GM18873 (cell line): ENCODE results near the gene PXDC1.
"Not testable (repeated sequence)": the region's sequence is repeated elsewhere in the genome, so short reads cannot be mapped to it uniquely, and the experiment has no call there.

Experiments
- ATAC-seq: cut with Tn5 transposase; IDR thresholded peaks from one replicate; pipeline ENCODE4 v1.9.1; 2021; ENCODE audit warnings: mild to moderate bottlenecking, moderate library complexity, moderate number of reproducible peaks; ENCODE audit not compliant: unreplicated experiment, low FRiP score

The PXDC1 gene

DNA sequence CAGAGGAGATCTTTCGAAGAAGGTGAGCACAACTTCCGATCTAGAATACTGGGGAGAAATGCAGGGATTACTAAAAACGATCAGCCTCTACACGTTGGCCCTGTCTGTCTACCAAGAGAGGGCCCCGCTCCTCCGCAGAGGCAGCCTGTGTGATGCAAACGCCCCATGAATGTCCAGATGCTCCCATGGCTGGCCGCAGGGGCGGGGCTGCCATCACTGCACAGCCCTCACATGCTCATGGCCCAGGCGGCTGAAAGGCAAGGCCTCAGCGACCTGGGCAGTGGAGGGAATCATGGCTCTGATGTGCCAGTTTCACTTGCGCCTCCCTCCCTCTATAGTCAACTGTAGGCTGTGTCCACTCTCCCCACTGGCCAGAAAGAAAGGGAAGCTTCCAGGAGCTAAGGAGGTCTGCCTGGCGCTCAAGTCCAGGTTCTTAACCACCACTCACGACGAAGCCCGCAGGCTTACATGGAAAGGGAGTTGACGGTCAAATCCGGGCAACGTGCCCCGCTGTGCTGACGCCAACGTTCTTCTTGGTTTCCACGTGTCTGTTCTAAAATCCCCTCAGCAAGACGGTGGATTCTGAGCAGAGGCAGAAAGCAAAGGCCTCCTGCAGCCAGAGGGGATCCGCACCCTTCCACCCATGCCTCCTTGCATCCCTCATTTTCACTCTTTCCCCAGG lies 14.2 kb downstream of the PXDC1 start:
- no peak for ATAC-seq

DNA sequence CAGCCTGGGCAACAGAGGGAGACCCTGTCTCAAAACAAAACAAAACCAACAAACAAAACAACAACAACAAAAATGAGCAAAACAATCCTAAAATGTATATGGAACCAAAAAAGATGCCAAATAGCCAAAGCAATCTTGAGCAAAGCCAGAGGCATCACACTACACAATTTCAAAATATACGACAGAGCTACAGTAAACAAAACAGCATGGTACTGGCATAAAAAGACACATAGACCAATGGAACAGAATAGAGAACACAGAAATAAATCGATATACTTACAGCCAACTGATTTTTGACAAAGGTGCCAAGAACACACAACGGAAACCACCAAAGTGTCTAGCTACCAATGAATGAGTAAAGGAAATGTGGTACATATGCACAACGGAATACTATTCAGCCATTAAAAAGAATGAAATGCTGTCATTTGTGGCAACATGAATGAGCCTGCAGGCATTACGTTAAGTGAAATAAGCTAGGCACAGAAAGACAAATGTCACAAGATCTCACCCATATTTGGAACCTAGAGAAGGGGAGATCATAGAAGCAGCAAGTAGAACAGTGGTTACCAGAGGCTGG lies 16.4 kb downstream of the PXDC1 start:
- ATAC-seq: no peak

DNA sequence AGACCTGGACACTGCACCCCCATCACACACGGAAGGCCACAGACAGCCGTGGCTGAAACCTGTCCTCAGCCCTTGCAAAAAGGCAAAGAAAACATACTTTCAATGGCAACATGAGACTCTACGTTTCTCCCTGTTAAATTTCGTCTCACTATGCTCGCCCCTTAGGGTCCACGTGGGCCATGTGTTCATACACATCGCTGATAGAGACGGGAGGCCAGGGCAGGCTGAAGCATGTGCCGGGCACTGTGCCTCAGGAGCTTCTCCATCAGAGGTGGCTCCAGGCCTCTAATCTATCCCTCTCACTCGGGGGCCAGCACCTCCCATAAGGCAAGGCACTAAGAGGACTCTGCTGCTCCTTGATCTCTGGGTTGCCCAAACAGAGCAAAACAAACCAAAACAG lies 17.5 kb downstream of the PXDC1 start:
- no peak for ATAC-seq

DNA sequence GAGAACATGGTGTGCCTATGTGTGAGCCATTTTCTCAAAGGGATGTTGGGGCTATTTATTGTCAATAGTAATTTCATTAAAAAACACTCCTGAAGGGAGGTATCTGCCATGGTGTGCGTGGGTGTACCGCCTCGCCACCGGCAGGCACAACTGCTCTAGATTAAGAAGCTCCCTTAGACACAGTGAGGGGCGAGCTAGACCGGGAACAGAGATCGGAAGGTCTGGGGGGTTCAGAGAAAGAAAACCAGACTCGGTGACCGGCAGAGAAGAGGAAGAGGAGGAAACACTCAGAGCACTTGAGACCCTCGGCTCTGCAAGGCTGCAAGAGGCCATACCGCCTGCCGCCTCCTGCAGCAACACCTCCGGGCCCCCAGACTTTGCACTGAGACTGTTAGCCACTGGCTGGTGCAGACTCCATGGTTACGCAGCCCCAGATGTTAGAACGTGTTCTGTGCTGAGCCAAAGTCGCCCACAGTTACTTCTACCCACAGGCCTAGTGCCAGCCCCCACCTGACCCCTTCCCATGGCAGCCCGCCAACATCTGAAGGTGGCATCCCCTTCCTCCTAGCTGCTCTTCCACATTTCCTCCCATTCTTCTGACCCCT lies 18.1 kb downstream of the PXDC1 start:
- no peak for ATAC-seq

DNA sequence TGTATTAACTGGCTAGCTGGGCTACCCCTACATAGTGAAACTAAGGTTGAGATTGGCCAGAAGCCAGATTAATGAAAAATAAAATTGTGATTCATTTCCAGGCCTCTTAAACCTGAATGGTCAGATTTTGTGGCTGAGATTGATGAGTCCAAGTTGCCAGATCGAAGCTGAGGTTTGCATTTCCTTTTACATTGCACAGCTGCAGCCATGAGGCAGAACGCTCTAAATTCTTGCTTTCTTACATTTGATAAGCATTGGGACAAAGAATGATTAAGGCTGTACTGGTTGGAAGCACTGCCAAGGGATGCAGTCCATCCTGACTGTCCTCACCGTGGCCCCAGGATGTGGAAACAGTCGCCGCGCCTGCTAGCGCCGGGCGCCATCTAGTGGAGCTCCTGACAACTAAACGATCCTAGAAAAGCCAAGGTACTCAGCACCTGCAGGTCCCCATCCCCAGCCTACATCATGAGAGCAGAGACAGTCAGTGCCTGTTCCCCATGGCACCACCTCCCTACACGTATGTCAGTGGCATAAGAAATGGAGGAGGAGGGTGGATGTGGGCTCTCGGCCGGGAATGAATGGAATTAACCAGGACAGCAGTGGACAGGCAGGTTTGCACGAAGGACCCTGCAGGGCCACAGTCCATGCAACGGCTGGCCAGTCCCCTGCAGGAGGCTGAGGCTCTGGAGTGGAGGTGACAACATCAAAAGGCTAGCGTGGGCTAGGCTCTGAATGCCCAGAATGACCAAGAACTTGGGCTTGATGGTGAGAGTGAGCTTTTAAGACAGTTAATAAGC lies 19.0 kb downstream of the PXDC1 start:
- ATAC-seq: no peak

DNA sequence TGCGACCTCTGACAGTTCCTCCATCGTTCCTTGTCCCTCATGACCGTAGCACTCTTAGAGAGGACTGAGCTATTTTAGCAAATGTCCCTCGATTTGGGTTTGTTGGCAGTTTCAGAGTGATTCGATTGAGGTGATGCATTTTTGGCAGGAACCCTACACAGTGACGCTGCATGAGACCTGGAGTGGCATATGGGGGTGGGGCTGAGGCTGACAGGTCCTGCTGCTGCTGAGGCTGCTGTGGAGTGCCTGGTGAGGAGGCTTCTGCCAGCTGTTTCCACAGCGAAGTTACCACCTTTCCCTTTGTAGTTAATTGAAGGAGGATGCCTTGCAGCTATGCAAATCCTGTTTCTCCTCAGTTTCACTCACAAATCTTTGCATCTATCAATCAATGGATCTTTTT lies 19.8 kb downstream of the PXDC1 start:
- ATAC-seq: no peak

DNA sequence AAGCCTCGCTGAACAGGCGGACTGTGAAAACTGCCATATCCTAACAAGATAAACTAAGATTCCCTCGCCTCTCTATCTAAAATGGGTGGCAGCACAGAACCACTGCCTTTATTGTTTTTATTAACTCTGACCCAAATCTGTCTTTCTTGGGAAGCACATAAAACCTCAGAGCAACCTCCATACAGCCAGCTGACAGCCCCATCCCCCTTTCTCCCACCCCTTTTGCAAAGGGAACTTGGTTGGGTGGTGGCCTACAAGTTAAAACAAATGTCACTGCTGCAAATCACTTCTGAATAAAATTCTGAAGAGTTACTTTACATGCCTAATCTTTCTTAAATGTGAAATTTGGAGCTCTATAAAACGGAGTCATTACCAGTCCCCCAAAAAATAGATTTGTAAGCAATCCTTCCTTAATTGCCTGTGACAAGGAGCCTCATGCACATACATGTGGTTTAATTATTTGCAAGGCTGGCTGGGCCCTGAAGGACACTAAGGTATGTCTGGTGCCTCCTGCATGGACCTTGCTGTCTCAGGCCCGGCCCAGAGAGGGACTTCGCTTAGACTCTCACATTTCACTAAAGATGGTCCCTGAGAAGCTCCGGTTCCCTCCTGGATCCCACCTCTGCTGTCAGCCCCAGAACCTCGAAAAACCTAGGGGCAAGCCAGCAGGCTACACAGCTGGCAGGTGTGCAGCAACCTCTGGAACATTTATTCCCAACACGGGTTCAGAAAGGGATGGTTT lies 21.7 kb downstream of the PXDC1 start:
- no peak for ATAC-seq

DNA sequence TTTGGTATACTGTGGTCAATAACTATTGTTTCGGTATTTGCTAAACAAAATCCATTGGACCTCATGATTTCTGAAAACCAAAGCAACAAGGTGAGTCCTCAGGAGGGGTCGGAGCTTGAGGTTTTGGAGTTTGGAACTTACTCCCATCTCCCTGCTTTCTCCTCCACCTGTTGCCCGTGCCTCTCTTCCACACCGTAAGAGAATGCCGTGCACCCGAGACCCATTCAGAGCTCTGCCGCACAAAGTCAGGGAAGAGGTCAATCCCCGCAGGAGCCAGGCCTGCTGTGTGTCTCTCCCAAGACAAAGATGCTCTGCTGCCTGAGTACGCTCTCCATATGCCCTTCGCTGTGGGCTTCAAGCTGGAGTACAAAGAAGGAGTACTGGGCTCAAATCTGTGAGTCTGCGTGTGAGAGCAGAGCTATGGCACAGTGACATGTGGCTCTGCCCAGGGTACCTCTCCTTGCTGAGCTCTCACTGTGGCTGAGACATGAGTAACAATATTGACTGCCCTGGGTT lies 23.9 kb downstream of the PXDC1 start:
- ATAC-seq: no peak

DNA sequence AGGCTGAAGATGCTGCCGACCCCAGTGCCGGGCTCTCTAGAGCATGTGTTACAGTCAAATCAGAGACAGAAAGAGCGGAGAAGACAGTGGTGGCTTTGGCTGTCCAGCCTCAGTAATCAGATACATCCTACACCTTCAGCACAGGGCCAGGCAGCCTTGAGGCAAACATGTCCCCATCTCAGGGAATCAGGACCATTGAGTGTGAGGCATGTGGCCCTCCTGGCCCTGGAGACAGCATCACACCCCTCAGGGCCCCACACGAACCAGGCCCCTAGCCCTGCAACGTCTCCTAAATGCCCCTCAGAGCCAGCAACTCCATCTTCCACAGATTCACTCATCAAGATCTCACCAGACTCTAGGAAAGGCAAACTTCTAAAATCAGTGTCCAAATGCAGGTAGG lies 24.5 kb downstream of the PXDC1 start:
- no peak for ATAC-seq

DNA sequence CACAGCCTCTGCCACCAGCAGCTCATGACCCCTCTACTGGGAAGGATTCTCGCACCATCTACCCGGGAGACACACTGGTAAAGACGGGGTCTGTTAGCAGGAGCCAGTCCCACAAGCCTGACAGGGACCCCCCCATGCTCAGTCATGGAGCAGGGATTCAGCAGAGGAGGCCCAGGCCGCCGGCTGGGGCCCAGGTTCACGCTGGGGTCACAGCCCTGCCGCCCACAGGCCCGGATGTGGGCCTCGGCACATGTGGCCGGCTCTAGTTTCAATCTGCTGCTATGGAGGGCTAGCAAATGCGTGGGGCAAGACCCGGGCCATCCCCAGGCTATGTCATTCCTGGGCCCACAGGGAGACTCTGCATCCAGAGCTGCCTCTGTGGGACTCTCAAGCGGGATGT lies 25.1 kb downstream of the PXDC1 start:
- ATAC-seq: no peak

DNA sequence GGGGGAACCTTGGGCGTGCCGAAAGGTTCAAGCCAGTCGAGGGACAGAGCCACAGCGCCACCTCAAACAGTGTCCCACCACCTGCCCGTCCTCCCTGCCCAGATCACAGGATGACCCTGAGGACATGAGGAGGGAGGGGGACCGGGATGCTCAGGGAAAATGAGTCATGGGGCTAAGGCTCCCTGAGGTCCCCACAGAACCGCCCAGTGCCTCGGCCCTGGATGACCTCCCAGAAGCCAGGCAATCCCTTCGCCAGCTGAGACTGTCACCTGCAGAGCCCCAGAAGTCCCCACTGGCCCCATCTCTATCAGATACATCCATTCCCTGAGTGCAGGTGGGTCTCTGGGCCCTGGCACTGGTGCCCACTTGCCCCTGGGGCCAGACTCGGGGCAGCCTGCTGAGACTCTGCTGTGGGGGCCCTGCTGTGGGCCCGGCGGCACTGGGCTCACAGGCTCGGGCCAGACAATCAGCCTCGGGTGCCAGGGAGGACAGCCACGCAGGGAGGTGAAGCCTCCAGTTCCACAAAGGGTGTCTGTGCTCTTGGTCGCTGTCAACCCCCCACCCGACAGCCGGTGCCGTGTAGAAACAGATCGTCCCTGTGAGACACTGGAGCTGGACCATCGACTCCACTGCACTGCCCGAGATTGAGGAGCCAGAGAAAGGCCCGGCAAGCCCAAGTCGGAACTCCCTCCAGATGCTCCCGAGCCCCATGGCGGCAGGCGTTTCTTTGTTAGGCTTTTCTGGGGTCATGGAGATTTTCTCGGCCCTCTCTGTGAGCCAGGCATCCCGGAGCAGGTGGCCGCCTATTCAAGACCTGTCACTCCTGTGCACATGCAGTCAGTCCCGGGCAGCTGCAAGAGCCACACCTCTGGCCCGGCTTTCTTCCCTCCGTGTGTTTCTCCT lies 26.1 kb downstream of the PXDC1 start:
- no peak for ATAC-seq

DNA sequence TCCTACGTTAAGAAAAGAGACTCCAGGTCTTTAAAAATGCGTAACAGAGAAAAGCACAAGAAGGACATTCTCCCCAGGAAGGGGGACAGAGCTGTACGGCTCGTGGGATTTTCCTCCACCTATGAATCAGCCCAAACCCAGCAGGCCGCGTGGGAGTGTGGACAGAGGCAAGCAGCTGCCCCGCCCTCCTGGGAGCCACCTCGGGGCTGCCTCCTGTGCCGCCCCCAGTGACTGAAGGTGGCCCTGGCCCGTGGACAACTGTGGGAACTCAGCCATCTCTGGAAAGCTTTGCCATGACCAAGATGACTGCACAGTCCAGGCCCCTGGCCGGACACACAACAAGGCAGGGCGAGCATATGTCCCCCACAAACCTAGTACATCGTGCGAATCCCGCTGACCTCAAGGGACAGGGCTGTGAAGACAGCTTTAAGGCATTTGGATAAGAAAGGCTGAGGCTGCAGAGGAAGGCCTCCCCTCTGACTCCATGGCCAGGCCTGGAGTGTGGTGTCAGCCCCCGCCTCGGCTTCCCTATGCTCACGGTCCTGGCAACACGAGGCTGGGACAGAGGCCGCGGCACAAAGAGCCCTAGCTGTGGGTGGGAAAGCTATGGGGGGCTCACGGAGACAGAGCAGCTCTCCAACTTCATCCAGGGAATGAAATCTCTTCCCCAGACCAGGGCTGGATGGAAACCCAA lies 26.9 kb downstream of the PXDC1 start:
- no peak for ATAC-seq

DNA sequence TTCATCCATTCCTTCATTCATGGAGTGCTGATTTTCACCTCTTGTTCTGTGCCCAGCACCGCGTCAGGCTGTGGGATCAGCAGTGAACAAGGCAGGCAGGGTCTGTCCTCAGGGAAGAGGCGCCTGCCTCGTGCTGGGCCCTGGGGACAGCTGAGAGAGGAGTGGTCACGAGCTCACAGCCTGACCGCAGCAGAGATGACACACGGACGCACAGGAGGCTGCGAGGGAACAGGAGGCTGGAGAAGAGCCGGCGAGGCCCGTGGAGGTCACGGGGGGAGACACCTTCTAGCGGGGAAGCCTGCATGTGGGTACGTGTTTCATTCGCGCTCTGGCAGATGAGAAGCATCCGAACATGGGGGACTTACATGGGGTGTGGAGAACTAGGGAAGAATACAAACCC lies 27.5 kb downstream of the PXDC1 start:
- ATAC-seq: no peak

DNA sequence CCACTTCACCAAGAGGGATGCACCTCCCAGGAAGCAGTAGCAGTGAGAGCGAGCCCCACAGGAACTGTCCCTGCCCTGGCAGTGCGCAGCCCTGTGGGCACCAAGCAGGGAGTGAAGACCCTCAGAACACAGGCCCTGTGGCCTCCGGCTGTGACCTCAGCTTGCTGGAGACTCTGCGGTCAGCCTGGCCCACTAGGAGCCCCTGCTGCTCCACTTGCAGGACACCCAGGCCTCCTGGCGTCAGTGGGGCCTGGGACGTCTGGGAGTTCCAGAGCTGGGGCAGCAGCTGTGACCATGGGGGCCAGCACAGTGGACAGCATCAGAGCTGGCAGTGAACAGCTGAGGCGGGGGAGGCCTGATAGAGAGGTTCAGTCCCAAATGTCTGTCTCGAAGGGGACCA lies 28.3 kb downstream of the PXDC1 start:
- no peak for ATAC-seq

DNA sequence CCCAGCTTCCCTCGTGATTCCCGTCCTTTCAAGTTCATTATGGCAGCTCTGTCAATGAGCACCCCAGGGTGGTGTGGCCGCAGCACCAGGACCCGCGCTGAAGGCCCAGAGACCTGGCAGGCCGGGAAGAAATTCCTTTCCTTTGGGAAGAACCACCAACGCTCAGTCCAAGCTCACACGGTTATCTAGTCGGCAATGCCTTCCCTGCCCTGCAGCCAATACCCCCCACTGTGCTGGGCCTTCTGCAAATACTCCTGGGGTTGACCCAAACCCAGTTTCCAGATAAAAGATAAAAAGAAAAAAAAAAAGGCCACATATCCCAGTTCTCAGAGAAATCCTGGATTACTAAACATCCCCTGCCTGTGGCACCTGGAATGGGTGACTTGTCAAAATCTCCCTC lies 28.7 kb downstream of the PXDC1 start:
- ATAC-seq: no peak

DNA sequence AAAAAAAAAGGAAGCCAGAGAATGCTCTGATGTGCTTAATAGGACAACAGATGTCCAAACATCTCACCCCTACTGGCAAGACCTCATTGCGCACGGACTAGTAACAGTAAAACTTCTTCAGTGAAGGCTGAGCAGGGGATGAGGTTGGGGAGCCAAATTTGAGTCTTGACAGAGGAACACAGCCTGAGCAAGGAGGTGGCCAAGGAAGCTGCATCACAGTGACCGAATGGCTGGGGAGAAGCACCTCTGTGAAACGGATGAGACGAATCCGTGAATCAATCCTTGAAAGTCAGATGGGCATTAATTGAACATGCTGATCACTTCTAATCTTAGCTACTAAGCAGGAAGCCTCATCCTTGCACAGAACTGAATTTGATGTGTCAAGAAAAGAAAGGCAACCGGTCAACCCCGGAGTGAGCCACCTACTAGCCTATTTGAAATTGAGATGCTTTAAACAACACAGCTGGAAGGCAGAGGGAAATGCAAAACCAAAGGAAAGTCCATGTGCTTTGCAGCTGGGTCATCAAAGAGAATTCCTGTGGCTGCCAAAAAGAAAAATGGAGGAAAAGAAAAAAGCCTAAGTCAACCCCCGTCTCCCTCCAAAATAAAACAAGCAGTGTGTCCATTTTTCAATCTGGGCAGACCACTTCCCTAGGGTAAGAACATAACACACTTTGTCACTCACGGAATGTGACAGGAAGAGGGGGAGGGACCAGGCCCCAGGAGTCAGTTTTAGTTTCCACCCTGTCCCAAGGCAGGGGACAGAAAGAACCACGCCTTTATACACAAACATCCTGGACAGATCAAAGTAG lies 29.5 kb downstream of the PXDC1 start:
- no peak for ATAC-seq

DNA sequence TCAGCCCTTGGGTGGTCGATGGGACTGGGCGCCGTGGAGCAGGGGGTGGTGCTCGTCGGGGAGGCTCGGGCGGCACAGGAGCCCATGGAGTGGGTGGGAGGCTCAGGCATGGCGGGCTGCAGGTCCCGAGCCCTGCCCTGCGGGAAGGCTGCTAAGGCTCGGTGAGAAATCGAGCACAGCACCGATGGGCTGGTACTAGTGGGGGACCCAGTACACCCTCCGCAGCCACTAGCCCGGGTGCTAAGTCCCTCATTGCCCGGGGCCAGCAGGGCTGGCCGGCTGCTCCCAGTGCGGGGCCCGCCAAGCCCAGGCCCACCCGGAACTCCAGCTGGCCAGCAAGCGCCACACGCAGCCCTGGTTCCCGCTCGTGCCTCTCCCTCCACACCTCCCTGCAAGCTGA lies 30.7 kb downstream of the PXDC1 start:
- not testable (repeated sequence) for ATAC-seq
